ENCODE measurements around the gene GORASP1. TPM values are rescaled to one million over a fixed set of nuclear protein-coding genes. Genes with fewer than 3 reads are reported as not detected.

The GORASP1 gene
- total and polyA plus RNA-seq, 12 donors: 24.3 to 66.2 (median 46.6) TPM

- no peak overlapping the region for H3K4me3 ChIP-seq
- peak in 4 of 7 donors; percentile 19 to 75 (median 62) for DNase-seq
- TF ChIP-seq CTCF (IDR thresholded peaks at IDR 0.05) (no peak), POLR2A (IDR thresholded peaks at IDR 0.05) (no peak)
- no peaks in the 10 kb centered on the region for H3K27me3 ChIP-seq
- peaks cover 0 to under 1% of the 10 kb centered on the region in 2 donors for H3K4me1 ChIP-seq (replicated peaks in 1 of 2)
- no peaks in the 10 kb centered on the region for H3K9me3 ChIP-seq (replicated peaks in 1 of 3)
- intact Hi-C loops (cut with DNase I): no loop called here
- no peaks in the 10 kb centered on the region for H3K36me3 ChIP-seq (replicated peaks in 1 of 2)
- H3K27ac ChIP-seq: peak overlapping the region in 1 of 5 donors; percentile 10
- 60 to 74% (median 61%) methylated on average over 3 to 8 of the region's 8 CpGs for WGBS, 4 donors
These were observed 27.9 kb upstream of the GORASP1 start for GRCh38 chr3:39135170-39135805.

GRCh38 chr3:39134305-39134704 is 26.9 kb upstream of the GORASP1 start:
- intact Hi-C loops (cut with DNase I): no loop called here
- Histone ChIP-seq H3K36me3 (replicated peaks in 1 of 2) (no peaks in the 10 kb centered on the region), H3K9me3 (replicated peaks in 1 of 3) (no peaks in the 10 kb centered on the region), H3K4me3 (no peak overlapping the region), H3K27me3 (no peaks in the 10 kb centered on the region), H3K4me1 (replicated peaks in 1 of 2) (no peaks in the 10 kb centered on the region), H3K27ac (no peak overlapping the region)
- no peak for TF ChIP-seq POLR2A (IDR thresholded peaks at IDR 0.05)
- TF ChIP-seq CTCF (IDR thresholded peaks at IDR 0.05): no peak
- WGBS, 4 donors: 81 to 100% (median 89%) methylated on average over 4 to 7 of the region's 7 CpGs
- no peak for DNase-seq

GRCh38 chr3:39133822-39134221 is 26.4 kb upstream of the GORASP1 start:
- Histone ChIP-seq H3K27me3 (no peaks in the 10 kb centered on the region), H3K36me3 (replicated peaks in 1 of 2) (no peaks in the 10 kb centered on the region), H3K9me3 (replicated peaks in 1 of 3) (no peaks in the 10 kb centered on the region), H3K4me1 (replicated peaks in 1 of 2) (no peaks in the 10 kb centered on the region), H3K27ac (no peak overlapping the region), H3K4me3 (no peak overlapping the region)
- WGBS, 4 donors: 78 to 88% (median 85%) methylated on average over 6 of the region's 6 CpGs
- TF ChIP-seq CTCF (IDR thresholded peaks at IDR 0.05): no peak
- TF ChIP-seq POLR2A (IDR thresholded peaks at IDR 0.05): no peak
- no peak for DNase-seq
- intact Hi-C loops (cut with DNase I): no loop called here

- Histone ChIP-seq H3K27me3 (no peaks in the 10 kb centered on the region), H3K4me1 (replicated peaks in 1 of 2) (no peaks in the 10 kb centered on the region), H3K27ac (no peak overlapping the region), H3K36me3 (replicated peaks in 1 of 2) (no peaks in the 10 kb centered on the region), H3K4me3 (no peak overlapping the region), H3K9me3 (replicated peaks in 1 of 3) (no peaks in the 10 kb centered on the region)
- intact Hi-C loops (cut with DNase I): no loop called here
- TF ChIP-seq CTCF (IDR thresholded peaks at IDR 0.05): no peak
- whole genome bisulfite sequencing, 4 donors: 98 to 100% (median 100%) methylated on average over 1 of the region's 1 CpG
- no peak for DNase-seq
These were observed 25.7 kb upstream of the GORASP1 start for GRCh38 chr3:39133093-39133490.

All from adrenal gland (tissue), 12 donors.